SK-MEL-5 (cell line): ENCODE results near the gene NUP93. TPM values are rescaled to one million over a fixed set of nuclear protein-coding genes. Genes with fewer than 3 reads are reported as not detected.
"Not testable (repeated sequence)": the region's sequence is repeated elsewhere in the genome, so short reads cannot be mapped to it uniquely, and the experiment has no call there.

Source experiments
- DNase-seq: peaks from one replicate; pipeline ENCODE4 v3.0.0-alpha.2; 2016; ENCODE audit warnings: low read depth, low spot score
- in situ Hi-C: cut with HindIII; loops from 2 replicates; pipeline ENCODE4 v1.10.0; 2016; ENCODE audit warnings: low sequenced_read_pairs, high pct_unique_total_duplicates, low pct_unique_long_range_greater_than_20kb
- total RNA-seq: library from RNA; depleted of rRNA; stranded (reverse); fragments of >200 nt; shearing (Covaris generic); gene quantifications from 2 replicates; pipeline ENCODE4 v1.2.3, GENCODE V29; 2014

The NUP93 gene
- total RNA-seq, 1 experiment from 2014 or later = 132 TPM

DNA sequence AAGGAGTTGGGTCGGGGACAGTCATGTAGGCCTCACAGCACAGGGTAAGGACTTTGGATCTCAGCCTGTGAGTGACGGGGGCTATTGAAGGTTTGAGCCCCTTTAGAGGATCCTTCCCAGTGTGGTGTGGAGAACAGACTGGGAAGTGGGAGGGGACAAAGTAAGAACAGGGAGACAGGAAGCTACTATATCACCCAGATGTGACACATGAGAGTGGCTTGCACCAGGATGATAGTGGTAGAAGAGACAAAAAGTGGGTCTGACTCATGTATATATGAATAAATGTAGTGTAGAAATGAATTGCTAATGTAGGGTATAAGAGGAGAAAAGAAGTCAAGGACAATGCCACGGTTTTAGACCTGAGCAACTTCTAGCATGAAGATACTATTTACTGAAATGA, 4.5 kb downstream of the NUP93 start:
- DNase-seq = no peak
- in situ Hi-C loops = no loop called here

- no peak for DNase-seq
- in situ Hi-C loops = no loop called here
These were observed 6.5 kb downstream of the NUP93 start for GRCh38 chr16:56736476-56736875.

DNA sequence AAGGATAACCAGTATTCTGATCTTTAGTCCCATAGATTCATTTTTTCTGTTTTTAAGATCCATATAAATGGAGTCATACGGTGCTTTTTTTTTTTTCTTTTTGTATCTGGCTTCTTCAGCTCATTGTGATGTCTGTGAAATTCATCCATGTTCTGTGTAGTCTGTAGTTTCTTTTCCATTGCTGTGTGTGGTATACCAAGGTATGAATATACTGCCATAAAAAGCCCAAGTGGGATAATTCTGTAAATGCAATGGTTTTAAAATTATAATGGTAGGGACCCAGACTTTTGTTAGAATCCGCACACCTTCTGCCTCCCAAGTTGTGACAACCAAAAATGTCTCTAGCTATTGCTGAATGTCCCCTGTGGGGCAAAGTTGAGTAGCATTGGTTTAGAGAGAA, 7.6 kb downstream of the NUP93 start:
- in situ Hi-C loops = no loop called here

GRCh38 chr16:56738221-56738620, 8.3 kb downstream of the NUP93 start:
- no peak for DNase-seq
- in situ Hi-C loops = no loop called here

More for the DNA sequence above, 7.6 kb downstream of the NUP93 start:
- no peak for DNase-seq

- DNase-seq, in situ Hi-C loops: not testable (repeated sequence)
These were observed 9.4 kb downstream of the NUP93 start for GRCh38 chr16:56739378-56739777.

DNA sequence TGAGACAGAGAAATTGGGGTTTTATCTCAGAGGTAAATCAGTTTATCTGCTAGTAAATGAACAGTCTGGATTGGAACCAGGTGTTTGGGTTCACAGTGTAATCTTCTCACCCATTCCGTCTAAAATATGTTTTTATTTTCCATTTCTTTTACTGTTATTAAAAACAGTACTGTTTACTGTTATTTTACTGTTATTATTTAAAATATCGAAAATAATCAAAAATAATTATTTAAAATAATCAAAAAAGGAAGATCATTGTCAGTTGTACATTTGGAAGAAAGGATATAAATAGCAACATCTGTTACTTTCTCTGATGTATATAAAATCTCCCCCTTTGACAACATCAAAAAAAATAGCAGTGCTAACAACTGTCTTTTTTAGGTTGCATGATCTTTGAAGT, 11.5 kb downstream of the NUP93 start:
- DNase-seq = no peak
- in situ Hi-C loops = no loop called here

DNA sequence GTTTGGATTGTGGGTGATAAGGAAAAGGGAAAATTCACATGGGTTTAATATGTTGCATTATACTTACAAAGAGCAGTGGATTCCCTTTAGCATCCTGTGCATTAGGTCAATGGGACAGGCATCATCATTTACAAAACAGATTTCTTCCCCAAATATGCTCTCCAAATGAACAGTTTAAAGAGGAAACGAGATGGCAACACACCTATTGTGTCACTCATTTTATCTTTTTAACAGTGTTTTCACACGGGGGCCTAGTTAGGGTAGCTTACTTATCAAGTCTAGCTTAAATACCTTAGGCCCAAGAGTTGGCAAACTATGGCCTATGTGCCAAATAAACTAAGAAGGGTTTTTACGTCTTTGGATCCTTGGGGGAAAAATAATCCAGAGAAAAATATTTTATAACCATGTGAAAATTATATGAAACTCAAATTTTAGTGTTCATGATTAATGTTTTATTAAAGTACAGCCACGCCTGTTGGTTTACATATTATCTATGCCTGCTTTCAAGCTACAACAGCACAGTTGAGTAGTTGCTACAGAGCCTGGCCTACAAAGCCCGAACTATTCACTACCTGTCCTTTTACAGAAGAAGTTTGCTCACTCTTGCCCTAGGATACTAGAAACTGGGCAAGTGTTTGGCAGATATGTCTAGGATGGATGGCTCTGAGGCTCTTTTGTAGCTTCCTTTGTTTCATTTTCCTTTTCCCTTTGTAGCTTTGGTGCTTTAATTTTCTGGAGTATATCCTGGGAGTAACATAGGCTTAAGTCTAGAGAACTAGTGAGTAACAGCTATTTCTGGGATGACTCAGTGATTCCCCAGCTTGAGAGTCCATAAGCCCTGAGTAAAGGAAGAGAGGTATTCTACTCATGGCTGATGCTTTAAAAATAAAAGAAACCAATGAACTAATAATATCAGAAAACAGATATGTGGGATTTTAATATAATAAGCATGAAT, 12.4 kb downstream of the NUP93 start:
- in situ Hi-C loops = no loop called here
- DNase-seq = no peak

GRCh38 chr16:56743840-56744239, 13.9 kb downstream of the NUP93 start:
- in situ Hi-C loops = no loop called here
- DNase-seq = peak; percentile 41

- in situ Hi-C loops = no loop called here
- DNase-seq = no peak
These were observed 15.2 kb downstream of the NUP93 start for GRCh38 chr16:56744996-56745640.

GRCh38 chr16:56747486-56748045, 17.6 kb downstream of the NUP93 start:
- in situ Hi-C loops = no loop called here
- no peak for DNase-seq

DNA sequence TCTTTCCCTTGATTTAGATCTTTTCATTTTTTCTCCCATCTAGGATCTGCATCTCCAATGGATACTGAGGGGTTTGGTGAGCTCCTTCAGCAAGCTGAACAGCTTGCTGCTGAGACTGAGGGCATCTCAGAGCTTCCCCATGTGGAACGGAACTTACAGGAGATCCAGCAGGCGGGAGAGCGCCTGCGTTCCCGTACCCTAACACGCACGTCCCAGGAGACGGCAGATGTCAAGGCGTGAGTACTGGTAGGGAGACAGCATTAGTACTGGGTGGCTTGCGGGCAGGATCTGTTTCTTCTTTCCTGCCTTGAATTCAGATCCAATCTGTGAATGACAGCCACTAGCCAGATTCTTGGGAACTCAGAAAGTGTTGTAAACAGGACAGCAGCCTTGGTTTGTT, 18.3 kb downstream of the NUP93 start:
- DNase-seq = no peak
- in situ Hi-C loops = no loop called here

DNA sequence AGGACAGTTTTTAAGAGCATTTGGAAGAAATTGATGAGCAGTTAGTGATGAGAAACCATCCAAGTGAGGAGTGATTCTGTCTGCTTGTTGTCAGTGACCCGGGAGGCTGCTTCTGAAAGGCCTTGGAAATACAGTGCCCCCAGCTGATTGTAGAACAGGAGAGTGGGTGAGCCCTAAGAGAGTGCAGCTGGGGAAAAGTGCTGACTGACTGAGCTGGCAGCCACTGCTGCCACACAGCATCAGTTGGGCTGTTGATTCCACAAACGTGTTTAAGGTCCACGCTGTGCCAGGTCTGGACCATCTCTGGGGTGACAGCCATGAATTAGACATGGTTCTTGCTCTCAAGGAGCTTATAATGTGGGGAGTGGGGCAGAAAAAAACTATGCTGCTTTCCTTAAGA, 18.9 kb downstream of the NUP93 start:
- in situ Hi-C loops = no loop called here
- no peak for DNase-seq

DNA sequence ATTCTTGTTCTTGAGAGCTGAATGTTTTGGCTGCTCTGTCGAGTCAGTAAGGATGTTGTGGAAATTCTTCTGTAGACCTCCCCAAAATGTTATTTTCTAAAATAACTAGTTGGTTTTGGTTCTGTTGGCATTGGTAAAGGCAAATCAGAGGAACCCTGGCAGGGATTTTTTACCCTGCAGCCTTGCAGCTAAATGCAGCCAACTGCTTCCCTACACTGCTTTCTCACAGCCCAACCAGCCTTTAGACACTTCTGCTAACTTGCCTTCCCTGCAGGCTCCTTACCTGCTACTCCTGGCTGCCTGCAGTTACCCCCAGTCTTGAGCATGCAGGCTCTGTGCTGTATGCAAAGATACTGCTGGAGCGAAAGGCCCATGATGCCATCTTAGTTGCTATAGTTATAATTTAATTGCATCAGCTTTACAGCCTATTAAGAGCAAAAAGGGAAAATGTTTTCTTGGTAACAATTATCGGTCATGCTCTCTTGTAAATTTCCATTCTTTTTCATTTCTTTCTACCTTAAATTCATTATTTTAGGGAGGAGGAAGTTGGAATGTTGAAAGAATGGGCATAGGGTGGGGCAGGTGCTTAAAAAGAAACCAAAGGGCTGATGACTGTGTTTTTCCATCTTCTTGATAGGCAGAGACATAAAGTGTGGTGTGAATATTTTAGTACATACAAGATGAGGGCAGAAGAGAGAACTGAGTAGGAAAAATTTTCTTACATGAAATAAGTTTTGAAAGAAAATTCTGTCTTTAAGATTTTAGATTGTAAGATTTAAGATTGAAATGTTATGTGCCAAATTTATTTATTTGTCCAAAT, 20.0 kb downstream of the NUP93 start:
- no peak for DNase-seq
- in situ Hi-C loops = no loop called here

GRCh38 chr16:56753410-56753809, 23.5 kb downstream of the NUP93 start:
- DNase-seq = no peak

DNA sequence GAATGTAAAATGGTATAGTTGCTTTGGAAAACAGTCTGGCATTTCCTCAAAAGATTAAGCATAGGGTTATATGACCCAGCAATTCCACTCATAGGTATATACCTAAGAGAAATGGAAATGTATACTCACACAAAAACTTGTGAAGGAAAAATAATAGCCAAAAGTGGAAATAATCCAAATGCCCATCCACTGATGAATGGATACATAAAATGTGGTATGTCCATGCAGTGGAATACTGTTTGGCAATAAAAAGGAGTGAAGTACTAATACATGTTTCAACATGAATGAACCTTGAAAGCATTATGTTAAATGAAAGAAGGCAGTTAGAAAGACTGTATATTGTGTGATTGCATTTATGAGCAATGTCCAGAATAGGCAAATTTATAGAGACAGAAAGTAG, 25.1 kb downstream of the NUP93 start:
- DNase-seq = no peak
- in situ Hi-C loops = no loop called here

More at GRCh38 chr16:56753410-56753809, 23.5 kb downstream of the NUP93 start:
- in situ Hi-C loops = no loop called here

GRCh38 chr16:56758432-56758831, 28.5 kb downstream of the NUP93 start:
- in situ Hi-C loops = no loop called here
- DNase-seq = no peak

- in situ Hi-C loops = no loop called here
- no peak for DNase-seq
These were observed 29.0 kb downstream of the NUP93 start for GRCh38 chr16:56758930-56759329.
